Astrocyte (in vitro differentiated cells and primary cell): Measurements from ENCODE around the gene DUSP2.

ENCODE experiments used
- EZH2 ChIP-seq: IDR thresholded peaks from 2 replicates; pipeline ENCODE4 v1.6.1; 2012; ENCODE audit warnings: mild to moderate bottlenecking, low read length, inconsistent platforms; ENCODE audit not compliant: insufficient read depth
- TF ChIP-seq, protein P1 (sequence below): IDR thresholded peaks from 2 replicates; pipeline ENCODE4 v1.5.1; 2011; ENCODE audit warnings: low read depth, mild to moderate bottlenecking, inconsistent platforms, low read length, moderate library complexity; ENCODE audit not compliant: insufficient read depth

DNA sequence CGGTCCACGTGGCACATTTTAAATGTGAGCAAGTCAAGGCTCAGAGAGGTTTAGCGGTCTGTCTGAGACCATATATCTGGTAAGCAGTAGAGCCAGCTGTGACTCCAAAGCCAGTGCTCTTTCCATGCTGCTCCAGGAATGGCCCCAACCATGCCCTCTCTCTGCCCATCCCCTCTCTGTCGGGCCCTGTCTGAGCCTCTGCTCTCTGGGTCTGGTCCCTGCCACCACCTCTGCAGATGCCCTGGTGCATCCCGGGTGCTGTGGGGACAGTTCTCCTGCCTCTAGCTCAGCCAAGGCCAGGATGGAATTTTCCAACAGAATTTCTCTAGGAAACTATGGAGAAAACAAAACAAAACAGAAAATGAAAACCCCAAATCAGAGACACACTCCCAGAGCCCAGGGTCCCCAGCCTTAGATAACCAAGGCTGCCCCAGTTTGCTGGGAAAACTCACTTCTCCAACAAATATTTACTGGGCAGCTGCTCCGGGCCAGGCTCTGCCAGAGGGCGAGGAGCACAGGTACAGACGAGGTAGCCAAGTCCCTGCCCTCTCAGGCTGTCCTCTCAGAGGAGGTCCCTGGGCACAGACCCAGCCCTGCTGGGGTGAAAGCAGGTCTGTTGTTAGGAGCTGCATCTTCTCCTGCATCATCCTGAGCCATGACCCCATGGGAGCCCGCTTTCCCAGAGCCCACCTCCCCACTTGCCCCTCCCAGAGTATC, 38.1 kb downstream of the DUSP2 start:
- TF ChIP-seq, protein P1, sequence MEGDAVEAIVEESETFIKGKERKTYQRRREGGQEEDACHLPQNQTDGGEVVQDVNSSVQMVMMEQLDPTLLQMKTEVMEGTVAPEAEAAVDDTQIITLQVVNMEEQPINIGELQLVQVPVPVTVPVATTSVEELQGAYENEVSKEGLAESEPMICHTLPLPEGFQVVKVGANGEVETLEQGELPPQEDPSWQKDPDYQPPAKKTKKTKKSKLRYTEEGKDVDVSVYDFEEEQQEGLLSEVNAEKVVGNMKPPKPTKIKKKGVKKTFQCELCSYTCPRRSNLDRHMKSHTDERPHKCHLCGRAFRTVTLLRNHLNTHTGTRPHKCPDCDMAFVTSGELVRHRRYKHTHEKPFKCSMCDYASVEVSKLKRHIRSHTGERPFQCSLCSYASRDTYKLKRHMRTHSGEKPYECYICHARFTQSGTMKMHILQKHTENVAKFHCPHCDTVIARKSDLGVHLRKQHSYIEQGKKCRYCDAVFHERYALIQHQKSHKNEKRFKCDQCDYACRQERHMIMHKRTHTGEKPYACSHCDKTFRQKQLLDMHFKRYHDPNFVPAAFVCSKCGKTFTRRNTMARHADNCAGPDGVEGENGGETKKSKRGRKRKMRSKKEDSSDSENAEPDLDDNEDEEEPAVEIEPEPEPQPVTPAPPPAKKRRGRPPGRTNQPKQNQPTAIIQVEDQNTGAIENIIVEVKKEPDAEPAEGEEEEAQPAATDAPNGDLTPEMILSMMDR = no peak
- no peak for TF ChIP-seq EZH2
